Loucy (cell line): ENCODE measurements around the gene LYRM4.

Experiments used
- H2AFZ ChIP-seq: fragments of 200-600 bp; sonication (generic); 2 replicates; pipeline ENCODE4 v1.6.0; 2016; ENCODE audit warnings: antibody characterized with exemption, mild to moderate bottlenecking, low read length, moderate library complexity
- H3F3A ChIP-seq: fragments of 200-600 bp; 2 replicates; pipeline ENCODE4 v1.6.0; 2016; ENCODE audit warnings: antibody characterized with exemption, low read depth, mild to moderate bottlenecking
- H3K27me3 ChIP-seq: fragments of 200-600 bp; sonication (generic); 2 replicates; pipeline ENCODE4 v1.6.1; 2014; ENCODE audit warnings: low read length, mild to moderate bottlenecking; ENCODE audit not compliant: insufficient read depth, poor library complexity, severe bottlenecking
- H3K36me3 ChIP-seq: fragments of 200-600 bp; sonication (generic); 2 replicates; pipeline ENCODE4 v1.6.1; 2016; ENCODE audit warnings: low read length; ENCODE audit not compliant: insufficient read depth
- H3K4me1 ChIP-seq: fragments of 200-600 bp; sonication (generic); 2 replicates; pipeline ENCODE4 v1.5.1; 2014; ENCODE audit warnings: low read length, mild to moderate bottlenecking; ENCODE audit not compliant: insufficient read depth, poor library complexity, severe bottlenecking
- H3K4me2 ChIP-seq: fragments of 200-600 bp; sonication (generic); 2 replicates; pipeline ENCODE4 v1.6.0; 2014; ENCODE audit warnings: antibody characterized with exemption, low read length, low read depth, mild to moderate bottlenecking; ENCODE audit not compliant: poor library complexity, severe bottlenecking
- H3K4me3 ChIP-seq: fragments of 200-600 bp; sonication (generic); 2 replicates; pipeline ENCODE4 v1.5.1; 2014; ENCODE audit warnings: low read length, mild to moderate bottlenecking, mixed read lengths; ENCODE audit not compliant: poor library complexity, severe bottlenecking
- H3K79me2 ChIP-seq: fragments of 200-600 bp; sonication (generic); 2 replicates; pipeline ENCODE4 v1.6.1; 2014; ENCODE audit warnings: low read length; ENCODE audit not compliant: insufficient read depth
- H3K9ac ChIP-seq: fragments of 200-600 bp; sonication (generic); 2 replicates; pipeline ENCODE4 v1.6.0; 2014; ENCODE audit warnings: mild to moderate bottlenecking, low read depth, low read length, moderate library complexity; ENCODE audit not compliant: poor library complexity, severe bottlenecking
- H3K9me2 ChIP-seq: fragments of 200-600 bp; sonication (generic); replicated peaks from 2 replicates; pipeline ENCODE4 v1.6.1; 2016; ENCODE audit warnings: low read depth, low read length, mixed read lengths
- H3K9me3 ChIP-seq: fragments of 200-600 bp; sonication (generic); 2 replicates; pipeline ENCODE4 v1.6.1; 2014; ENCODE audit warnings: mild to moderate bottlenecking, antibody characterized with exemption, low read length, low read depth; ENCODE audit not compliant: insufficient read depth
- H4K20me1 ChIP-seq: fragments of 200-600 bp; sonication (generic); 2 replicates; pipeline ENCODE4 v1.6.0; 2014; ENCODE audit warnings: antibody characterized with exemption, low read length, mild to moderate bottlenecking; ENCODE audit not compliant: insufficient read depth, poor library complexity, severe bottlenecking
- EZH2phosphoT487 ChIP-seq: fragments of 200-600 bp; IDR thresholded peaks from 2 replicates; pipeline ENCODE4 v1.6.1; 2018; ENCODE audit warnings: antibody characterized with exemption, mild to moderate bottlenecking, moderate library complexity, borderline replicate concordance
- TF ChIP-seq, protein P1 (sequence below): fragments of 200-600 bp; sonication (generic); conservative IDR thresholded peaks from 2 replicates; pipeline ENCODE4 v1.5.1; 2014; ENCODE audit warnings: mild to moderate bottlenecking, antibody characterized with exemption, low read length

Gene LYRM4

GRCh38 chr6:5290500-5290899 lies 29.8 kb upstream of the LYRM4 start:
- H4K20me1 ChIP-seq = no peaks in the 10 kb centered on the region
- TF ChIP-seq, protein P1, sequence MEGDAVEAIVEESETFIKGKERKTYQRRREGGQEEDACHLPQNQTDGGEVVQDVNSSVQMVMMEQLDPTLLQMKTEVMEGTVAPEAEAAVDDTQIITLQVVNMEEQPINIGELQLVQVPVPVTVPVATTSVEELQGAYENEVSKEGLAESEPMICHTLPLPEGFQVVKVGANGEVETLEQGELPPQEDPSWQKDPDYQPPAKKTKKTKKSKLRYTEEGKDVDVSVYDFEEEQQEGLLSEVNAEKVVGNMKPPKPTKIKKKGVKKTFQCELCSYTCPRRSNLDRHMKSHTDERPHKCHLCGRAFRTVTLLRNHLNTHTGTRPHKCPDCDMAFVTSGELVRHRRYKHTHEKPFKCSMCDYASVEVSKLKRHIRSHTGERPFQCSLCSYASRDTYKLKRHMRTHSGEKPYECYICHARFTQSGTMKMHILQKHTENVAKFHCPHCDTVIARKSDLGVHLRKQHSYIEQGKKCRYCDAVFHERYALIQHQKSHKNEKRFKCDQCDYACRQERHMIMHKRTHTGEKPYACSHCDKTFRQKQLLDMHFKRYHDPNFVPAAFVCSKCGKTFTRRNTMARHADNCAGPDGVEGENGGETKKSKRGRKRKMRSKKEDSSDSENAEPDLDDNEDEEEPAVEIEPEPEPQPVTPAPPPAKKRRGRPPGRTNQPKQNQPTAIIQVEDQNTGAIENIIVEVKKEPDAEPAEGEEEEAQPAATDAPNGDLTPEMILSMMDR = no peak
- TF ChIP-seq EZH2phosphoT487 = no peak

GRCh38 chr6:5290097-5290496 lies 29.3 kb upstream of the LYRM4 start:
- Histone ChIP-seq H3K4me1 (peaks cover 26% of the 10 kb centered on the region), H3K4me3 (no peak overlapping the region), H2AFZ (no peak overlapping the region), H3K27me3 (no peaks in the 10 kb centered on the region), H3K36me3 (no peaks in the 10 kb centered on the region), H3K79me2 (peaks cover 7% of the 10 kb centered on the region), H4K20me1 (no peaks in the 10 kb centered on the region), H3F3A (no peaks in the 10 kb centered on the region), H3K4me2 (no peak overlapping the region), H3K9ac (no peak overlapping the region), H3K9me2 (no peaks in the 10 kb centered on the region), H3K9me3 (no peaks in the 10 kb centered on the region)
- no peak for TF ChIP-seq EZH2phosphoT487
- TF ChIP-seq, protein P1 = no peak

More at GRCh38 chr6:5290500-5290899, 29.8 kb upstream of the LYRM4 start:
- H3K79me2 ChIP-seq = peaks cover 7% of the 10 kb centered on the region
- no peaks in the 10 kb centered on the region for H3K9me3 ChIP-seq
- no peak overlapping the region for H2AFZ ChIP-seq
- H3K27me3 ChIP-seq = no peaks in the 10 kb centered on the region
- H3K4me2 ChIP-seq = no peak overlapping the region
- no peaks in the 10 kb centered on the region for H3K36me3 ChIP-seq
- H3K9ac ChIP-seq = no peak overlapping the region
- no peak overlapping the region for H3K4me3 ChIP-seq
- H3F3A ChIP-seq = no peaks in the 10 kb centered on the region
- no peaks in the 10 kb centered on the region for H3K9me2 ChIP-seq
- peaks cover 30% of the 10 kb centered on the region for H3K4me1 ChIP-seq

DNA sequence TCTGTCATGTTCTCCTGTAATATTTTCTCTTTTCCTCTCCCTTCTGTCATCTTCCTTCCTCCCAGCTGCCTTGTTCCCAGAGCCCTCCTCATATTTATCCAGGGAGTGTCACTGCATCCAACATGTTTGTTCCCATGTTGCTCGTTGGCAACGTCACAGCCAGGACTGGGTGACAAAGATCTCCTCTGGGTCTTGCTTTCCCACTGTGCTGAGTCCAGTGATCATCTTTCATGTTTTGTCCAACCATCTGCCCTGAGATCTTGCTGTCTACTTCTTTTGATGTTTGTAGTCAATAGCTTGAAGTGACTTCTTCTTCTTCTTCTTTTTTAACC lies 27.2 kb upstream of the LYRM4 start:
- H3K4me1 ChIP-seq = peaks cover 6% of the 10 kb centered on the region
- no peaks in the 10 kb centered on the region for H3K27me3 ChIP-seq
- H3F3A ChIP-seq = no peaks in the 10 kb centered on the region

More for the DNA sequence above, 27.2 kb upstream of the LYRM4 start:
- Histone ChIP-seq H3K4me2 (no peak overlapping the region), H3K4me3 (no peak overlapping the region), H3K9ac (no peak overlapping the region), H4K20me1 (no peaks in the 10 kb centered on the region), H2AFZ (no peak overlapping the region), H3K36me3 (no peaks in the 10 kb centered on the region), H3K9me3 (no peaks in the 10 kb centered on the region), H3K9me2 (no peaks in the 10 kb centered on the region), H3K79me2 (peaks cover 2% of the 10 kb centered on the region)
- TF ChIP-seq, protein P1 = no peak
- TF ChIP-seq EZH2phosphoT487 = no peak
